ENCODE results near the gene KHDC1L.
A peak's percentile ranks its signal among the peaks of the same experiment; 100 is the strongest.
"Not testable (repeated sequence)": the region's sequence is repeated elsewhere in the genome, so short reads cannot be mapped to it uniquely, and the experiment has no call there.

KHDC1L gene

GRCh38 chr6:73225396-73225795 lies at the start of gene KHDC1L:
Gene KHDC1L (minus strand): TSS chr6:73225496. CDS start chr6:73225408, 88 bp downstream.
- DNase-seq = no peak

- not testable (repeated sequence) for DNase-seq
These were observed 44.0 kb upstream of the KHDC1L start for GRCh38 chr6:73269296-73269695.

GRCh38 chr6:73268896-73269295 lies 43.6 kb upstream of the KHDC1L start:
- not testable (repeated sequence) for DNase-seq

GRCh38 chr6:73264446-73264845 lies 39.1 kb upstream of the KHDC1L start:
- DNase-seq = no peak

GRCh38 chr6:73263570-73263909 lies 38.2 kb upstream of the KHDC1L start:
- DNase-seq = peak; percentile 20

GRCh38 chr6:73262671-73263569 lies 37.6 kb upstream of the KHDC1L start, which contains the start of gene KHDC1:
Gene KHDC1 (minus strand): TSS chr6:73263196. CDS start chr6:73242517, 20,679 bp downstream.
- peak; percentile 71 for DNase-seq

- no peak for DNase-seq
These were observed 33.4 kb upstream of the KHDC1L start for GRCh38 chr6:73258721-73259120.

GRCh38 chr6:73254323-73254722 lies 29.0 kb upstream of the KHDC1L start:
- DNase-seq = not testable (repeated sequence)

GRCh38 chr6:73252703-73253102 lies 27.4 kb upstream of the KHDC1L start:
- no peak for DNase-seq

GRCh38 chr6:73250016-73250415 lies 24.7 kb upstream of the KHDC1L start:
- no peak for DNase-seq

GRCh38 chr6:73248192-73248903 lies 23.1 kb upstream of the KHDC1L start:
- no peak for DNase-seq

GRCh38 chr6:73242001-73242400 lies 16.7 kb upstream of the KHDC1L start:
- no peak for DNase-seq

GRCh38 chr6:73240730-73241129 lies 15.4 kb upstream of the KHDC1L start:
- DNase-seq = no peak

- DNase-seq = peak; percentile 93
These were observed 11.0 kb upstream of the KHDC1L start for GRCh38 chr6:73236144-73236750.

GRCh38 chr6:73234733-73235132 lies 9.4 kb upstream of the KHDC1L start:
- peak; percentile 87 for DNase-seq

GRCh38 chr6:73233971-73234370 lies 8.7 kb upstream of the KHDC1L start:
- peak; percentile 69 for DNase-seq

GRCh38 chr6:73233048-73233447 lies 7.8 kb upstream of the KHDC1L start:
- DNase-seq = no peak

- DNase-seq = peak; percentile 6
These were observed 6.7 kb upstream of the KHDC1L start for GRCh38 chr6:73231986-73232391.

GRCh38 chr6:73227606-73228255 lies 2.4 kb upstream of the KHDC1L start:
- DNase-seq = no peak

GRCh38 chr6:73216859-73217258 lies 8.4 kb downstream of the KHDC1L start:
- no peak for DNase-seq

GRCh38 chr6:73209117-73209516 lies 16.2 kb downstream of the KHDC1L start:
- no peak for DNase-seq

- no peak for DNase-seq
These were observed 18.0 kb downstream of the KHDC1L start for GRCh38 chr6:73207221-73207837.

- DNase-seq = no peak
These were observed 21.0 kb downstream of the KHDC1L start for GRCh38 chr6:73204252-73204651.
